K562 (cell line): ENCODE data around the gene VPS45. TPM values are rescaled to one million over a fixed set of nuclear protein-coding genes. Genes with fewer than 3 reads are reported as not detected.

Experiments used
- CSDE1 ChIP-seq, 2 experiments: fragments of 450-650 bp; IDR thresholded peaks; 2 replicates each; pipeline ENCODE4 v1.6.1; 2016; ENCODE audit warnings: mild to moderate bottlenecking in 1 of 2
- GTF2A2 ChIP-seq: IDR thresholded peaks from 2 replicates; pipeline ENCODE4 v1.6.1; 2016; ENCODE audit warnings: mild to moderate bottlenecking, missing genetic modification characterization, missing compliant biosample characterization
- IRF2 ChIP-seq: sonication (generic); formaldehyde crosslinking; IDR thresholded peaks from 2 replicates; pipeline ENCODE4 v1.8.1; 2022; ENCODE audit warnings: mild to moderate bottlenecking, missing genetic modification reagents
- KDM1A ChIP-seq, 2 experiments: fragments of 450-650 bp; IDR thresholded peaks; 2 replicates each; pipeline ENCODE4 v1.6.1; 2016; ENCODE audit warnings: mild to moderate bottlenecking in 2 of 2
- MLLT1 ChIP-seq, 2 experiments: fragments of 450-650 bp; IDR thresholded peaks; 2 replicates each; pipeline ENCODE4 v1.6.1; 2016
- NR2C2 ChIP-seq, 2 experiments: fragments of 200-800 bp in 1 of 2; sonication (Bioruptor generic) in 1 of 2; sonication (generic) in 1 of 2; formaldehyde crosslinking in 1 of 2; IDR thresholded peaks; 2 replicates each; pipeline versions ENCODE4 v1.6.1 to v1.8.0; 2016 to 2022; ENCODE audit warnings: mild to moderate bottlenecking in 1 of 2, missing compliant biosample characterization in 1 of 2, missing genetic modification characterization in 1 of 2, missing genetic modification reagents in 1 of 2
- ZFPM2 ChIP-seq: fragments of 250-450 bp; sonication (Bioruptor Pico); IDR thresholded peaks from 2 replicates; pipeline ENCODE4 v1.5.1; 2022; ENCODE audit warnings: mild to moderate bottlenecking
- ZNF316 ChIP-seq: fragments of 450-650 bp; IDR thresholded peaks from 2 replicates; pipeline ENCODE4 v1.6.1; 2016
- polyA plus RNA-seq, 8 experiments: library from polyadenylated mRNA; depleted of rRNA in 4 of 8; stranded (reverse) in 5 of 8; unstranded in 3 of 8; fragments of >200 nt; fragmentation: Nextera tagmentation in 2 of 8; fragmentation: Illumina TruSeq in 1 of 8; extraction: Ambion mirVana in 2 of 8; extraction: Trizol in 1 of 8; gene quantifications; 2 replicates each; pipeline versions ENCODE4 v1.2.1 to v1.2.3, GENCODE V29; 2011 to 2014; ENCODE audit warnings: inconsistent platforms in 1 of 8, missing spikeins in 1 of 8
- total RNA-seq, 7 experiments: library from RNA; depleted of rRNA in 6 of 7; stranded (reverse); fragments of >200 nt in 6 of 7; fragmentation: Illumina TruSeq in 2 of 7; extraction: Trizol in 2 of 7; gene quantifications; 2 replicates each; pipeline versions ENCODE4 v1.2.1 to v1.2.3, GENCODE V29; 2011 to 2021; ENCODE audit warnings: low replicate concordance in 1 of 7
- TF ChIP-seq, protein P1 (sequence below): fragments of 450-650 bp; formaldehyde crosslinking; conservative IDR thresholded peaks from 2 replicates; pipeline ENCODE4 v1.4.0; 2022; ENCODE audit warnings: mild to moderate bottlenecking, missing genetic modification characterization
- TF ChIP-seq, protein P2 (sequence below): fragments of 450-650 bp; IDR thresholded peaks from 2 replicates; pipeline ENCODE4 v1.6.1; 2016; ENCODE audit warnings: mild to moderate bottlenecking

VPS45 gene
- total and polyA plus RNA-seq, 9 of the 15 experiments (the other 6 are each of a cell fraction or from before 2014, with no cell fraction given) = 17.9 to 48.2 (median 34.4) TPM

DNA sequence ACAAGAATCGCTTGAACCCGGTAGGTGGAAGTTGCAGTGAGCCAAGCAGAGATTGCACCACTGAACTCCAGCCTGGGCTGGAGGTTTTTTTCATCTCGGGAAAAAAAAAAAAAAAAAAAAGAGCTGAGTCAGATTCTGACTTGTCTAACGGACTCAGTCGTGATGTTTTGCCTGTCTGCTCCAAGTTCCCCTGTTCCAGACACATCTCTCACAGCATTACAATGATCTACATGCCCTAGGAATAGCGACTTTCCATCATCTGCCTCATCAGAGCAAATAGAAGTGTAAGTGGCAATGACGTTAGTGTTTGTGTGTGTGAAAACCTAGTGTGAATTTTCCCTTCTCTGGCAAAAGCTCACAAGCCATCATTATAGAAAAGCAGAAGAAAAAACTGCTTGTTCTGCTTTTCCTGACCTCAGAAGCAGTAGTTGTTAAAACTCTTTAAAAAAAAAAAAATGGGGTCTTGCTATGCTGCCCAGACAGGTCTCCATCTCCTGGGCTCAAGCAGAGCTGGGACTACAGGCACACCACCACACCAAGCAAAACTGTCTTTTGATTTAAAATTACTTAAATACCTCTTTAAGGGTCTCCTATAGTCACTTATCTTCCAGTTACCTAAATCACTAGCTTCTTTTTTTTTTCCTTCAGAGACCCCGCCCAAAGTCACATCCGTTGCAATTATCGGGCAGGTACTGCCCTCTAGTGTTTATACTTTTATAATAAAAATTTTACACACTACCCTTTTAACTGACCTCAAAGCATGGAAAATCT, 119.4 kb downstream of the VPS45 start (continued):
- TF ChIP-seq NR2C2 (CRISPR knock-in tag; IDR thresholded peaks at IDR 0.05) (no peak), NR2C2 (tag; IDR thresholded peaks at IDR 0.05) (0 out of 2 replicates have a peak, but pooled peaks have one; percentile 27), KDM1A (IDR thresholded peaks at IDR 0.05) (peak; percentile 42 to 57; a peak in 3 of 4 replicates), ZNF316 (peak; percentile 99), GTF2A2 (tag) (no peak), IRF2 (CRISPR knock-in tag) (no peak), ZFPM2 (CRISPR knock-in tag) (no peak), MLLT1 (IDR thresholded peaks at IDR 0.05) (peak in 1 of 2 experiments; percentile 34; a peak in 1 of 4 replicates), CSDE1 (IDR thresholded peaks at IDR 0.05) (no peak)
- TF ChIP-seq, protein P1, sequence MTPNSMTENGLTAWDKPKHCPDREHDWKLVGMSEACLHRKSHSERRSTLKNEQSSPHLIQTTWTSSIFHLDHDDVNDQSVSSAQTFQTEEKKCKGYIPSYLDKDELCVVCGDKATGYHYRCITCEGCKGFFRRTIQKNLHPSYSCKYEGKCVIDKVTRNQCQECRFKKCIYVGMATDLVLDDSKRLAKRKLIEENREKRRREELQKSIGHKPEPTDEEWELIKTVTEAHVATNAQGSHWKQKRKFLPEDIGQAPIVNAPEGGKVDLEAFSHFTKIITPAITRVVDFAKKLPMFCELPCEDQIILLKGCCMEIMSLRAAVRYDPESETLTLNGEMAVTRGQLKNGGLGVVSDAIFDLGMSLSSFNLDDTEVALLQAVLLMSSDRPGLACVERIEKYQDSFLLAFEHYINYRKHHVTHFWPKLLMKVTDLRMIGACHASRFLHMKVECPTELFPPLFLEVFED (CRISPR knock-in tag) = no peak
- TF ChIP-seq, protein P2, sequence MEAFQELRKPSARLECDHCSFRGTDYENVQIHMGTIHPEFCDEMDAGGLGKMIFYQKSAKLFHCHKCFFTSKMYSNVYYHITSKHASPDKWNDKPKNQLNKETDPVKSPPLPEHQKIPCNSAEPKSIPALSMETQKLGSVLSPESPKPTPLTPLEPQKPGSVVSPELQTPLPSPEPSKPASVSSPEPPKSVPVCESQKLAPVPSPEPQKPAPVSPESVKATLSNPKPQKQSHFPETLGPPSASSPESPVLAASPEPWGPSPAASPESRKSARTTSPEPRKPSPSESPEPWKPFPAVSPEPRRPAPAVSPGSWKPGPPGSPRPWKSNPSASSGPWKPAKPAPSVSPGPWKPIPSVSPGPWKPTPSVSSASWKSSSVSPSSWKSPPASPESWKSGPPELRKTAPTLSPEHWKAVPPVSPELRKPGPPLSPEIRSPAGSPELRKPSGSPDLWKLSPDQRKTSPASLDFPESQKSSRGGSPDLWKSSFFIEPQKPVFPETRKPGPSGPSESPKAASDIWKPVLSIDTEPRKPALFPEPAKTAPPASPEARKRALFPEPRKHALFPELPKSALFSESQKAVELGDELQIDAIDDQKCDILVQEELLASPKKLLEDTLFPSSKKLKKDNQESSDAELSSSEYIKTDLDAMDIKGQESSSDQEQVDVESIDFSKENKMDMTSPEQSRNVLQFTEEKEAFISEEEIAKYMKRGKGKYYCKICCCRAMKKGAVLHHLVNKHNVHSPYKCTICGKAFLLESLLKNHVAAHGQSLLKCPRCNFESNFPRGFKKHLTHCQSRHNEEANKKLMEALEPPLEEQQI = peak; percentile 26; the same call in 1 of the 2 replicates
